GM19035 (cell line): ENCODE measurements around the gene ZNF771.

Source experiments
- ATAC-seq: cut with Tn5 transposase; IDR thresholded peaks from one replicate; pipeline ENCODE4 v1.9.1; 2021; ENCODE audit not compliant: unreplicated experiment

Gene ZNF771

DNA sequence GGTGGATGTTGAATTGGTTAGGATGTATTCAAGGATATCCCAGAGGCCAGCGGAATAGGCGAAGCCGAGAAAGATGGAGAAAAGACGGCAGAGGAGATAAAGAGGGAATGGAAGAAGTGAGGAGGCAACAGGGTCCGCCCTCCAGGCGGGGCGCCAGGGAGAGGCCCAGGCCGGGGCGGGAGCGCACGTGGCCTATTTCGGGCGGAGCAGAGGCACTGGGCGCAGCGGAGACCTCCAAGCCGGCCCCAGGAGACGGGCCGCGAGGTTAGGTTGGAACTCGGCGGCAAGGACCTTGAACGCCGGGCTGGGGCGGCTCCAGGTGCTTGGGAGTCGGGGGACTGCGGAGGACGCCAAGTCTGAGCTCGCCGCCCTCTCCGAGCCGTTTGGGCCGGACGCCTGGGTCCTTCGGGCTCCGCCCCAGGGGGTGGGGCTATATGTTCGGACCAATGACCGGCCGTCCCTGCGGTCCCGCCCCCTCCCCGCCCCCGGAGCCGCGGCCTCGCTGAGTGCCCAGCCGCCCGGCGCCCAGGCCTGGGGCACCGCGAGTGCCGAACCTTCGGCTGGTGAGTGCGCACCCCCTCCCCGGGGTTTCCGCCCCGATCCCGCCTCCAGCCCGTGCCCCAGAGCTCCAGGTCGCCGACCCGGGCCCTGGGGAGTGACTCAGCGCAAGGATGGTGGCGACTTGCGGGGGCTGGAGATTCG is at the start of gene ZNF771:
TSS of gene ZNF771 (plus strand) at position 505 of the 702 bp plus-strand sequence. CDS start 448 bp downstream, outside the sequence.
- peak; percentile 81 for ATAC-seq

DNA sequence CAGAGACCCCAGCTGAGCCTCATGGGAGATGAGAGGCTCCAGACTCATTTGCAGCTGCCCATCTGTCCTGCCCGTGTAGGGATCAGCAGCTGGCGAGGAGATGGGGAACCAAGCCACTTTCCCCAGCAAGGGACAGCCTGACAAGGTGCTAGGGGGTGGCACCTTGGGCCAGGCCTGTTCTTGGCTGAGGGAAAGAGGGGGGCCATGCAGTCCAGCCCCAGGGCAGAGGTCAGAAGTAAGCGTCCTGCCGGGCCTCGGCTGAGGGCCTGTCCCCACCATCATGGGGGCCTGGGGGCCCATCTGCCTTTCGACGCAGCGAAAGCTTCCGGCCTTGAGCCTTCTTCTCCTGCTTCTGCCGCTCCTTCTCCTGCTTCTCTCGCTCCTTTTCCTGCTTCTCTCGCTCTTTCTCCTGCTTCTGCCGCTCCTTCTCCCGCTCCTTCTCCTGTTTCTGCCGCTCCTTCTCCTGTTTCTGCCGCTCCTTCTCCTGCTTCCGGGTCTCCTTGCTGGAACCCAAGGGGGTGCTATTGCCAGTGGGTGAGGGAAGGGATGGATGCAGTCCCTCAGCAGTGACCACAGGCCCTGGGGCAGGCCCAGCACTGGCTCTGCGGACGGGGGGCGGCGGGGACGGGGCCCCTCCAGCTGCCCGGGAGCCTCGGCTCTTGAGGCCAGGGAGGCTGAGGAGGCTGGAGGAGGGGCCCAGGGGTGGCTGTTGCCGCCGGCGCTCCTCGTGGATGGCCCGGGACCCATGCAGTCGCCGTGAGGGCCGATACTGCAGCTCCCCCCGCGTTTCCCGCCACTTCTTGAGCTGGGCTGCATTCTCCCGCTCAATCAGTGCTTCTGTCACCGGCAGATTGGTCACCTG is 49.5 kb upstream of the ZNF771 start:
- ATAC-seq, result no peak

DNA sequence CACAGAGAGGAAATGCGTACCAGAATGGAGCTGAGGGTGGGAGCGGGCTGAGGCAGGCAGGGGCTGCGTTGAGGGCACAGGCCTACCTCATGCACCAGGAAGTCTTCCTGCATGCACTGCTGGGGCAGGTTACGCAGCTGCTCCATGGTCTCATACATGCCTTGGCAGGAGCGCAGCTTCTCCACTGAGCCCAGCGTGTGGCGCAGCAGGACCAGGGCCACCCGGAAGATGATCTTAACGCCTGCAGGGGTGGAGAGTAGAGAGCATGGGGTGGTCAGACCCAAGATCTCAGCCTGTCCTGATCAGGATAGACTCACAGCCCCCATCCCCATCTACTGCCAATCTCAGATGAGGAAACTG is 48.8 kb upstream of the ZNF771 start:
- no peak for ATAC-seq

DNA sequence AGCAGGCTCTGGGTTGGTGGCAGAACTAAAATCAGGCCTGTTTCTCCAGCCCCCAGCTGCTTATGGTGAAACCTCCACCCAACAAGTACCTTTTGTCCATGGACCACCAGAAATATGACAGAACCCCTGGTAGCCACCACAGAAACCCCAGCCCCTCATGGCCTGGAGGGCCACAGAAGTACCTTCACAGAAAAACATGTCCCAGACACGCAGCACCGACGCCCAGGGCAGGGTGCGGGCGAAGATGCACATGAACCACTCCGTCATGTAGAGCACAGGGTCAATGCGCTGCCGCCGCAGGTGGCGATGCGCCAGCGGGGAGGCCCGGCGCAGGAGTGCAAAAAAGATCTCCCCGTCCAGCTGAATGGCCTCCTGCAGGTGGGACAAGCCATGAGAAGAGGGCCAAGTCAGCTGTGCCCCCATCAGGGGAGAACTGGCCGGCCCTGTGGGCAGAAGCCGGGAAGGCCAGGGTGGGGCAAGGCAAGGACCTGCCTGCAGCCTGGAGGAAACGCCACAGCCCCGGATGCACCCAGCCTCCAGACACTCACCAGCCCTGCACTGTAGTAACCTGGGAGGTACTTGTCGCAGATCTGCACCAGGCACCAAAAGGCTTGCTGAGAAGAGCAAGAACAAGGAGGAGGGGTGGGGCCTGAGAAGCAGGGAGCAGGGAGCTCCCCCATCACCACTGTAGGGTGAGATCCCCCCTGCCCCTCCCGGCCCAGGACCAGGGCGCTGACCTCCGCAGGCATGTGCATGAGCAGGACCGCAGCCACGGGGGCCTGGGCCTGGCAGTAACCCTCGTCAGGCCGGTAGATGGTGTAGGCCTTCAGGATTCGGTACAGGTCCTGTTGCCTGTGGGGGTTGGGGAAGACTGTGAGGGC is 48.2 kb upstream of the ZNF771 start:
- ATAC-seq, result no peak

GRCh38 chr16:30359871-30360170 is 47.6 kb upstream of the ZNF771 start:
- no peak for ATAC-seq

DNA sequence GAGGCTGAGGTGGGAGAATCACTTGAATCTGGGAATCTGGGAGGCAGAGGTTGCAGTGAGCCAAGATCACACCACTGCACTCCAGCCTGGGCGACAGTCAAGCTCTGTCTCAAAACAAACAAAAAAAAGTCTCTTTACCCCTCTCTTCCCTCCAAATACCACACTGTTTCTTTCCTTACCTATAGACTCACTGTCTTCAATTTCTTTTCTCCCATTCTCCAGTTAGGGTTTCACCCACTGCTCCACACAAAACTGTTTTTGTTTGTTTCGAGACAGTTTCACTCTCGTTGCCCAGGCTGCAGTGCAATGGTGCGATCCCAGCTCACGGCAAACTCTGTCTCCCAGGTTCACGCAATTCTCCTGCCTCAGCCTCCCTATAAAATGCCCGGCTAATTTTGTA is 46.2 kb upstream of the ZNF771 start:
- ATAC-seq, result no peak

- no peak for ATAC-seq
Observed at GRCh38 chr16:30365200-30365599, 42.2 kb upstream of the ZNF771 start.

DNA sequence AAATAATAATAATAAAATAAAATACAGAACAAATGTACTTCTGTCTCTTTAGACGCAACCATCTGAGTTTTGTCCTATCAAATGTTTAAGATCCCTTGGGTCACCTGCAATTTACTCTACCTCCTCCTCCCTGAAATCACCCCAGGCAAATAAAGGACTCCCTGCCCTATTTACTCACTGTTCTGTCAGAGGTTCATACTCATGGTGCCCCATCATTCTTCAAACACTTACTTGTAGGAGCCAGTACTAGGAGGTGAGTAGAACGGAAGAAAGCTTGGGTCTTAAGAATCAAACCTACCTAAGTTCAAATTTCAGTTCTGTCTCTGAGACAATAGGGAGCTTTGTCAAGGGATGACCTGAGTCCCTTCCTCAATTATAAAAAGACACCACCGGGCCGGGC is 40.9 kb upstream of the ZNF771 start:
- no peak for ATAC-seq

DNA sequence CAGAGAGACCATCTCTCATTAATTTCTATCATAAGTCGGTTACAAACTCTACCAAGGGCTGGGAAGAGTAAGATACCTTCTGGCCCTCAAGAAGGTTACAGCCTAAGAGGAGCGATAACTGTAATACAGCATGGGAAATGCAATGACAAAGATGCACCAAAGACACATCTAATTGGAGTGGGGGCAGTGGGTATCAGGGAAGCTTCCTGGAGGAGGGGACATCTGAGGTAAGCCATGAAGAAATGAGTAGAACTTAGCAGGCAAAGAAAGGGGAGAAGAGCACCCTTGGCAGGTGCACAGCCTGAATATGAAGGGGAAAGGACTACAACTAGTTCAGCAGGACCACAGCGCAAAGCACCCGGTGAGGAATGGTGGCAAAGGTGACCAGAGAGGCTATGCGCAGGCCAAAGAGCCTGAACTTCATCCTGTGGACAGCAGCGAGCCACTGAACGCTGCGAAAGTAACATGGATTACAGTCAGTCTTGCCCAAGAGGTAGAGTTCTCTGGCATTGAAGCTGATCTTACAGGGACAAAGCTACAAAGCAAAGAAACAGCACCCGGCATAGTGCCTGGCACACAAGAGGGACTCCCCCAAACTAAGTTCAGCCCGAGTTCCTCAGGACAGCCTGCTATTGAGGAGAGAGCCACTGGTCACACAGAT is 39.9 kb upstream of the ZNF771 start:
- ATAC-seq, result no peak

DNA sequence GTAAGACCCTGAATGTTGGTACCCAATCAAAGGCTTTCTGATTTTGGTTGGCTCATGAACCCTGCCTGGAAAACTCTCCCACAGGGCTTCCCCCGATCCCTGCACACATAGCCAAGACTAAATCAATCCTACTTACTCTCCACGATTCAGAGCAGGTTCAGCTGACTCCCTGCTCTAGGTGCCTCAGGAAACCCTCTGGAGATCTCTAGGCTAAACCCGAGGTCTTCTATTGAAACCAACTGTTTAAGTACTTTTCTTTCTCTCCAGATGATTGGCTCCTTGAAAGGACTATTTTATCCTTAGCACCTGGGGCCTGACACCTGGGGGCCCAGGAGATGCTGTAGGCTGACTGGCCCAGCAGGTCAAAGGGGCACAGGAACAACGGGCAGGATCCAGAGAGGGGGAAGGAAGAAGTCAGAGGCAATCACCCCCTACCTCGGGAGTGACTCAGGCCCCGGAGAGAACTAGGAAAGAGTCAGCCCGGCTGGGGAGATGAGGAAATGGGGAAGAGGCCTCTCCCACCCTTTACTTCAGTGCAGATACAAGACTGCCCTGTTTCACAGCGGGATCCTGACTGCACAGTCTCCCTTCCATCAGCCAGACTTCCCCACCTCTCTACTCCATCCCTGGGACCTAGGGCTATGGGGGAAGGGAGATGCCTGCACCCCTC is 39.1 kb upstream of the ZNF771 start:
- ATAC-seq, result no peak

- no peak for ATAC-seq
Observed at GRCh38 chr16:30368792-30369090, 38.7 kb upstream of the ZNF771 start.

- ATAC-seq, result no peak
Observed at GRCh38 chr16:30369091-30369937, 38.1 kb upstream of the ZNF771 start.

GRCh38 chr16:30369938-30370455 is 37.4 kb upstream of the ZNF771 start:
- peak; percentile 4 for ATAC-seq

DNA sequence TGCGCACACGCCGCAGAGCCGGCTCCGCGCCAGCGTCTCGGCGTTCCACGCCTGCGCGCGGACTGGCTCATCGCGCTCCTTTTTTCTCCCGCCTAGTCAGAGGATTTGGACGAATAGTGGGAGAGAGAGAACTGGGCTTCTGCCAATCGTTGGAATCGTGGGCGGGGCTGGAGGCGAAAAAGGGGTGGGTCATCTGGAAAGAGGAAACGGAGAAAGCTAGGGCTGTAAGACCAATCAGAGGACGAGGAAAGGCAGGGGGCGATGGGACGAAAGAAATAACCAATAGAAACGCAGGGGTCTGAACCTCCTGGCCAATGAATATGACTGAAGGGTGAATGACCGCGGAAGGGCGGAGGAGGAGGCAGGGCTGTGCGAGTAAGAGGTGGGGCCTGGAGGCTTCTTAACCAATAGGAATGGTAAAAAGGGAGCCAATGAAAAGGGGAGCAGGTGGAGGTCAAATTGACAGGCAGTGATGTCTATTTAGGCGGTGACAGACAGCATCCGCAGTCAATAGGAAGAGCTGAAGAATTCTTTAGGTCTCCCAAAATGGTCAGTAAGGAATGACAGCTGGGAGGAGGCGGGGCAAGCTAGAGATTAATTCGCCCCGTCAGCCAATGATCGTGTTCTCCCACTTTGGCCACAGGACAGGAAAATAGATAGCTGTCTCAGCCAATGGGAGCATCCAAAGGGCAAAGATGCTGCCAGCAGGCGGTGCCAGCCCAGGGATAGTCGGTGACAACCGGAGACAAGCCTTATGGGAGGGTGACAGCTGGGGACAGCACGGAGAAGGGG is 36.8 kb upstream of the ZNF771 start, which contains the start of gene TBC1D10B:
TSS of gene TBC1D10B (minus strand) at position 39 of the 792 bp plus-strand sequence. CDS start 311 bp downstream, outside the sequence.
- peak; percentile 82 for ATAC-seq

- ATAC-seq, result no peak
Observed at GRCh38 chr16:30371248-30371816, 36.1 kb upstream of the ZNF771 start.

DNA sequence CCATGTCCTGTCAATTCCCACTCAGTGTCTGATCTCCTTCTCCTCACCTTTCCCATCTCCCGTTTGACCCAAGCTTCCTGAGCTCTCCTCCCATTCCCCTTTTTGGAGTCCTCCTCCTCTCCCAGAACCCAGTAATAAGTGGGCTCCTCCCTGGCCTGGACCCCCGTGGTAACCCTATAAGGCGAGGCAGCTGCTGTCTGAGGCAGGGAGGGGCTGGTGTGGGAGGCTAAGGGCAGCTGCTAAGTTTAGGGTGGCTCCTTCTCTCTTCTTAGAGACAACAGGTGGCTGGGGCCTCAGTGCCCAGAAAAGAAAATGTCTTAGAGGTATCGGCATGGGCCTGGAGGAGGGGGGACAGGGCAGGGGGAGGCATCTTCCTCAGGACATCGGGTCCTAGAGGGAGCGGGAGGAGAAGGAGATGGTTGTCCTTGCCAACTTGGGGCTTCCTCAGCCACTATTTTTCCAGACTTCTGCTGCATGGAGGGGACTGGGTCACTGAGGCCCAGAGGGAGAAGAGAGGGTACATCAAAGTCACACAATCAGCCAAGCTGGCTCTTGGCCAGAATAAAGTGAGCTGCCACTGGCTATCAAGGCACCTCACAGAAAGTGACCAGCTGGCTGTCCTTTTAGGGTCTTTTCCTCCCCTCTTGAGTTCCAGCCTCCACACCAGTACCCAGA is 35.2 kb upstream of the ZNF771 start:
- ATAC-seq, result no peak

DNA sequence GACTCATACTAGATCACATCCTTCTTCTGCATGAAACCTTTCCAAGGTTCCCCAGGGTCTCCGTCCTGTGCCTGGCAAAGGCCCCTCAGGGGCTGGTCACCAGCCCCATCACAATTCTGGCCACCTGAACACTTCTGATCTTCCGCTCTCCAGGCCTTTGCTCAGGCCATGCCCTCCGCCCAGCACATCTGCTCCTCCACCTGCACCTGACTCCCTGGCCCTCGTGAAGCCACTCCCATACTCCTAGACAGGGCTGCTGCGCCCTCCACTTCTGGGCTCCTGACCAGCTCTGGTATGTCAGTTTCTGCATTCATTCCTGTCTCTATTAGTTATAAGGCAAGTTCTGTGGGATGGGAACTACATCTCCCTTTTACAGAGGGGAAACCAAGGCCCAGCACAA is 34.7 kb upstream of the ZNF771 start:
- no peak for ATAC-seq

GRCh38 chr16:30374538-30374937 is 32.9 kb upstream of the ZNF771 start, which contains the start of gene MYL11:
Gene MYL11 (plus strand): TSS chr16:30374802. CDS start chr16:30374858, 56 bp downstream.
- no peak for ATAC-seq
